SK-N-MC (cell line): ENCODE measurements around the gene SLC25A24.

ENCODE experiments used
- EZH2 ChIP-seq: fragments of 200-600 bp; sonication (generic); IDR thresholded peaks from one replicate; pipeline ENCODE4 v1.6.1; 2017; ENCODE audit warnings: antibody characterized with exemption
- POLR2AphosphoS5 ChIP-seq: IDR thresholded peaks from 2 replicates; pipeline ENCODE4 v1.6.1; 2012; ENCODE audit warnings: mild to moderate bottlenecking, low read depth, low read length, borderline replicate concordance

DNA sequence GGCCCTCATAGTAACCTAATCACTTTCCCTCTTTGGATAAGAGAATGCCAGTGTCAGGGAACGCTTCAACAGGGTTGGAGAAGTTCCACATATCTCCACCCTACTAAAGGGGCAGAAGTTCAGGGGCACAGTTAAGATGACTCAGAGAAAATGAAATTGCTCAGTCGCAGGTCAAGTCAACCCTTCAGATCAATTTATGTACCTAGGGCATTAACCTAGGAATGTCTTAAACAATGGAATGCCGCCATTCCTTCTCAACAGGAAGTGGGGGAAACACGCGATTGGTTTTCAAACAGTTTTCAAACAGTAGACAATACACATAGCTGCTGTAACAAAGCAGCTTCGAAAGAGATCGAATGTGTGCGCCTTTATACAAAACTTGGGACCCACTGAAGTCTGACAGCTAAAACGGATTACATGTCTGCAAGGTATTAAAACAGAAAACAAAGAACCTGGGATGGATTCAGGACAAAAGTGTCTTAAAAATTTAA is 897 bp downstream of the SLC25A24 start:
- TF ChIP-seq POLR2AphosphoS5, result no peak
- no peak for TF ChIP-seq EZH2
